Transverse colon (tissue), 4 donors: ENCODE measurements around the gene MS4A10. TPM values are rescaled to one million over a fixed set of nuclear protein-coding genes. Genes with fewer than 3 reads are reported as not detected.

ENCODE experiments used
- DNase-seq: peaks from one replicate; pipeline ENCODE4 v3.0.0-alpha.2; 2019
- H3K27ac ChIP-seq, 4 donors: fragments of 200-600 bp; sonication (generic); 2 replicates each; pipeline ENCODE4 v1.5.1; 2016 to 2018; ENCODE audit warnings: inconsistent platforms in 4 of 4
- H3K27me3 ChIP-seq: fragments of 200-600 bp; sonication (generic); 2 replicates; pipeline ENCODE4 v1.5.1; 2017; ENCODE audit warnings: inconsistent platforms
- H3K36me3 ChIP-seq, 4 donors: fragments of 200-600 bp; sonication (generic); 2 replicates each; pipeline ENCODE4 v1.5.1; 2017 to 2019; ENCODE audit warnings: inconsistent platforms in 4 of 4
- H3K4me1 ChIP-seq, 4 donors: fragments of 200-600 bp; sonication (generic); 2 replicates each; pipeline ENCODE4 v1.5.1; 2017 to 2020; ENCODE audit warnings: inconsistent platforms in 4 of 4
- H3K4me3 ChIP-seq, 4 donors: fragments of 200-600 bp; sonication (generic); 1 replicate in 1 of 4; 2 replicates in 3 of 4; pipeline versions ENCODE4 v1.5.1 to v1.6.1; 2017 to 2019; ENCODE audit warnings: inconsistent platforms in 4 of 4
- H3K9me3 ChIP-seq, 2 donors: fragments of 200-600 bp; sonication (generic); 2 replicates each; pipeline ENCODE4 v1.5.1; 2017 to 2019; ENCODE audit warnings: inconsistent platforms in 2 of 2
- CTCF ChIP-seq, 5 experiments: fragments of 200-600 bp in 3 of 5; fragments of 450-650 bp in 2 of 5; sonication (generic) in 3 of 5; IDR thresholded peaks; 1 replicate in 2 of 5; 2 replicates in 3 of 5; pipeline ENCODE4 v1.5.1; 2016 to 2017; ENCODE audit warnings: antibody characterized with exemption in 5 of 5, inconsistent platforms in 3 of 5, mild to moderate bottlenecking in 2 of 5, moderate library complexity in 1 of 5
- EP300 ChIP-seq: sonication (generic); formaldehyde crosslinking; IDR thresholded peaks from one replicate; pipeline ENCODE4 v1.6.1; 2017; ENCODE audit warnings: antibody characterized with exemption, low read depth
- POLR2A ChIP-seq: fragments of 450-650 bp; IDR thresholded peaks from one replicate; pipeline ENCODE4 v1.6.1; 2016; ENCODE audit warnings: antibody characterized with exemption, mild to moderate bottlenecking, moderate library complexity
- POLR2AphosphoS5 ChIP-seq, 3 donors: sonication (generic); formaldehyde crosslinking; IDR thresholded peaks; one replicate each; pipeline ENCODE4 v1.6.1; 2016; ENCODE audit warnings: antibody characterized with exemption in 3 of 3
- WGBS, 2 donors: methylation state at CpG; one replicate each; pipeline ENCODE4 v1.1.5; 2018; ENCODE audit warnings: low coverage in 1 of 2; 5-methylcytosine and 5-hydroxymethylcytosine counted together
- in situ Hi-C, 4 donors: fragments of 200-750 bp; cut with MboI; loops; one replicate each; pipeline versions ENCODE4 v1.15.0 to v1.15.1; 2017; ENCODE audit warnings: low sequenced_read_pairs in 3 of 4, low pct_ligation_motif_present in 1 of 4, low pct_unique_long_range_greater_than_20kb in 1 of 4
- intact Hi-C: fragments of 100-400 bp; cut with DNase I; formaldehyde crosslinking; loops from one replicate; pipeline ENCODE4 v1.15.1; 2023; ENCODE audit warnings: low total_unique reads
- total RNA-seq, 4 donors: library from RNA; depleted of rRNA; stranded (reverse); fragments of >200 nt; gene quantifications; one replicate each; pipeline ENCODE4 v1.1.0, GENCODE V29; 2016

The MS4A10 gene
- total RNA-seq, 4 donors from 2014 or later: 1.3 to 2.2 TPM; not detected in 2

- Histone ChIP-seq H3K4me3 (no peak overlapping the region), H3K4me1 (no peaks in the 10 kb centered on the region), H3K36me3 (no peaks in the 10 kb centered on the region), H3K27ac (no peak overlapping the region), H3K9me3 (no peaks in the 10 kb centered on the region), H3K27me3 (peaks cover 5% of the 10 kb centered on the region)
- 68% methylated on average over 11 of the region's 11 CpGs; no CpG with 5 or more reads in 1 of the 2 donors for WGBS, 2 donors
- in situ Hi-C loops (no loop called here), intact Hi-C loops (no loop called here)
- no peak for DNase-seq
- peak in 4 of 5 experiments; percentile 29 to 44 (median 39) for TF ChIP-seq CTCF (IDR thresholded peaks at IDR 0.05)
- no peak for TF ChIP-seq POLR2AphosphoS5 (IDR thresholded peaks at IDR 0.05)
Observed at GRCh38 chr11:60762851-60763691, 22.1 kb upstream of the MS4A10 start.

GRCh38 chr11:60763692-60764369 lies 21.3 kb upstream of the MS4A10 start:
- H3K27me3 ChIP-seq: peaks cover 5% of the 10 kb centered on the region
- no peaks in the 10 kb centered on the region for H3K9me3 ChIP-seq
- no peak overlapping the region for H3K4me3 ChIP-seq
- intact Hi-C loops (no loop called here), in situ Hi-C loops (no loop called here)
- 78 to 84% methylated on average over 2 to 11 of the region's 11 CpGs for WGBS, 2 donors
- no peaks in the 10 kb centered on the region for H3K36me3 ChIP-seq
- no peaks in the 10 kb centered on the region for H3K4me1 ChIP-seq
- H3K27ac ChIP-seq: no peak overlapping the region
- DNase-seq: no peak
- no peak for TF ChIP-seq CTCF (IDR thresholded peaks at IDR 0.05)
- no peak for TF ChIP-seq POLR2A
- no peak for TF ChIP-seq POLR2AphosphoS5 (IDR thresholded peaks at IDR 0.05)
- no peak for TF ChIP-seq EP300

GRCh38 chr11:60764879-60765278 lies 20.3 kb upstream of the MS4A10 start:
- intact Hi-C loops: no loop called here
- 14 to 17% methylated on average over 1 of the region's 1 CpG for WGBS, 2 donors

More at GRCh38 chr11:60764879-60765278, 20.3 kb upstream of the MS4A10 start:
- H3K27ac ChIP-seq: no peak overlapping the region
- H3K9me3 ChIP-seq: no peaks in the 10 kb centered on the region
- no peaks in the 10 kb centered on the region for H3K36me3 ChIP-seq
- no peaks in the 10 kb centered on the region for H3K4me1 ChIP-seq
- in situ Hi-C loops: no loop called here
- no peak for DNase-seq
- no peak overlapping the region for H3K4me3 ChIP-seq
- peaks cover 5% of the 10 kb centered on the region for H3K27me3 ChIP-seq
- no peak for TF ChIP-seq CTCF (IDR thresholded peaks at IDR 0.05)
- TF ChIP-seq POLR2AphosphoS5 (IDR thresholded peaks at IDR 0.05): no peak
- TF ChIP-seq POLR2A: no peak
